HG03175 (cell line): ENCODE data around the gene GNL2.

Experiments used
- ATAC-seq: cut with Tn5 transposase; IDR thresholded peaks from one replicate; pipeline ENCODE4 v1.9.1; 2021; ENCODE audit warnings: mild to moderate bottlenecking, moderate library complexity; ENCODE audit not compliant: unreplicated experiment

The GNL2 gene

GRCh38 chr1:37517569-37517968, 78.2 kb downstream of the GNL2 start:
- ATAC-seq, result no peak
